H9 (cell line): ENCODE results near the gene ESRRB. TPM values are rescaled to one million over a fixed set of nuclear protein-coding genes. Genes with fewer than 3 reads are reported as not detected.

Source experiments
- DNase-seq: peaks from one replicate; pipeline ENCODE4 v3.0.0-alpha.2; 2017
- H2AFZ ChIP-seq: one replicate; pipeline ENCODE4 v1.6.1; 2013; ENCODE audit warnings: mild to moderate bottlenecking, low read length, control low read depth, moderate library complexity
- H2AK5ac ChIP-seq: 2 replicates; pipeline ENCODE4 v1.6.1; 2013; ENCODE audit warnings: low read length, control low read depth, mixed read lengths; ENCODE audit not compliant: insufficient read length
- H2BK120ac ChIP-seq: one replicate; pipeline ENCODE4 v1.6.1; 2013; ENCODE audit warnings: low read depth, mild to moderate bottlenecking, low read length, control low read depth, inconsistent platforms; ENCODE audit not compliant: poor library complexity, severe bottlenecking
- H2BK12ac ChIP-seq: 2 replicates; pipeline ENCODE4 v1.6.1; 2013; ENCODE audit warnings: low read length, control low read depth, mixed read lengths, low read depth; ENCODE audit not compliant: insufficient read length
- H2BK15ac ChIP-seq: 2 replicates; pipeline ENCODE4 v1.6.1; 2013; ENCODE audit warnings: low read depth, low read length, control low read depth
- H2BK20ac ChIP-seq: one replicate; pipeline ENCODE4 v1.6.1; 2013; ENCODE audit warnings: low read depth, mild to moderate bottlenecking, low read length, control low read depth, inconsistent platforms; ENCODE audit not compliant: poor library complexity, severe bottlenecking
- H2BK5ac ChIP-seq: 2 replicates; pipeline ENCODE4 v1.6.1; 2013; ENCODE audit warnings: low read length, control low read depth, mixed read lengths; ENCODE audit not compliant: insufficient read length
- H3K14ac ChIP-seq: 2 replicates; pipeline ENCODE4 v1.6.1; 2013; ENCODE audit warnings: low read length, control low read depth; ENCODE audit not compliant: insufficient read depth
- H3K18ac ChIP-seq: 2 replicates; pipeline ENCODE4 v1.6.1; 2013; ENCODE audit warnings: low read depth, mild to moderate bottlenecking, mixed read lengths, low read length, control low read depth; ENCODE audit not compliant: insufficient read length
- H3K23ac ChIP-seq: 2 replicates; pipeline ENCODE4 v1.6.1; 2013; ENCODE audit warnings: low read length, control low read depth, mixed read lengths, low read depth; ENCODE audit not compliant: insufficient read length
- H3K23me2 ChIP-seq: 2 replicates; pipeline ENCODE4 v1.6.1; 2013; ENCODE audit warnings: low read depth, mild to moderate bottlenecking, mixed read lengths, low read length, control low read depth; ENCODE audit not compliant: insufficient read length, poor library complexity, severe bottlenecking
- H3K27ac ChIP-seq: 2 replicates; pipeline ENCODE4 v1.5.1; 2013; ENCODE audit warnings: low read length, control low read depth, mixed read lengths, low read depth; ENCODE audit not compliant: insufficient read length
- H3K27me3 ChIP-seq: 2 replicates; pipeline ENCODE4 v1.6.1; 2013; ENCODE audit warnings: low read length, control low read depth, inconsistent platforms; ENCODE audit not compliant: insufficient read depth
- H3K4ac ChIP-seq: 2 replicates; pipeline ENCODE4 v1.6.1; 2013; ENCODE audit warnings: low read depth, mild to moderate bottlenecking, control low read depth, inconsistent platforms, low read length, moderate library complexity
- H3K4me1 ChIP-seq: 2 replicates; pipeline ENCODE4 v1.6.1; 2013; ENCODE audit warnings: low read length, control low read depth, inconsistent platforms; ENCODE audit not compliant: insufficient read depth
- H3K4me2 ChIP-seq: 2 replicates; pipeline ENCODE4 v1.6.1; 2013; ENCODE audit warnings: low read length, control low read depth, mixed read lengths; ENCODE audit not compliant: insufficient read length, insufficient read depth
- H3K56ac ChIP-seq: 2 replicates; pipeline ENCODE4 v1.6.1; 2013; ENCODE audit warnings: low read depth, mild to moderate bottlenecking, mixed read lengths, low read length, control low read depth; ENCODE audit not compliant: insufficient read length
- H3K79me1 ChIP-seq: 2 replicates; pipeline ENCODE4 v1.6.1; 2013; ENCODE audit warnings: low read depth, mild to moderate bottlenecking, moderate library complexity, low read length, control low read depth, inconsistent platforms; ENCODE audit not compliant: insufficient read depth, poor library complexity, severe bottlenecking
- H3K79me2 ChIP-seq: 2 replicates; pipeline ENCODE4 v1.6.1; 2013; ENCODE audit warnings: low read length, control low read depth, inconsistent platforms; ENCODE audit not compliant: insufficient read depth
- H3K9ac ChIP-seq: 2 replicates; pipeline ENCODE4 v1.6.1; 2013; ENCODE audit warnings: low read length, control low read depth, mixed read lengths; ENCODE audit not compliant: insufficient read length; ENCODE audit errors: extremely low read depth
- H3K9me3 ChIP-seq: one replicate; pipeline ENCODE4 v1.6.1; 2013; ENCODE audit warnings: low read depth, low read length, inconsistent platforms; ENCODE audit not compliant: control insufficient read depth
- H3T11ph ChIP-seq: one replicate; pipeline ENCODE4 v1.6.1; 2013; ENCODE audit warnings: mild to moderate bottlenecking, low read length, control low read depth, inconsistent platforms
- H4K20me1 ChIP-seq: one replicate; pipeline ENCODE4 v1.6.1; 2013; ENCODE audit not compliant: control insufficient read depth, insufficient read length, insufficient read depth
- H4K5ac ChIP-seq: 2 replicates; pipeline ENCODE4 v1.6.1; 2013; ENCODE audit warnings: low read depth, mild to moderate bottlenecking, mixed read lengths, low read length, control low read depth; ENCODE audit not compliant: insufficient read length
- H4K8ac ChIP-seq: replicated peaks from 2 replicates; pipeline ENCODE4 v1.6.1; 2013; ENCODE audit warnings: low read length, control low read depth, mixed read lengths, low read depth; ENCODE audit not compliant: insufficient read length
- H4K91ac ChIP-seq: 2 replicates; pipeline ENCODE4 v1.6.1; 2013; ENCODE audit warnings: low read depth, mild to moderate bottlenecking, moderate library complexity, mixed read lengths, low read length, control low read depth; ENCODE audit not compliant: insufficient read length
- H3K27ac Mint-ChIP-seq, 3 experiments: 2 replicates in 2 of 3; 3 replicates in 1 of 3; pipeline ENCODE4 v1.8.0; 2020 to 2021; ENCODE audit warnings: mixed read lengths in 3 of 3, mild to moderate bottlenecking in 1 of 3, moderate library complexity in 1 of 3
- H3K27me3 Mint-ChIP-seq: 2 replicates; pipeline ENCODE4 v1.8.0; 2021; ENCODE audit warnings: low read depth, mild to moderate bottlenecking, moderate library complexity, mixed read lengths
- H3K36me3 Mint-ChIP-seq, 3 experiments: 2 replicates in 2 of 3; 3 replicates in 1 of 3; pipeline ENCODE4 v1.8.0; 2020 to 2021; ENCODE audit warnings: low read depth in 3 of 3, mixed read lengths in 3 of 3; ENCODE audit not compliant: insufficient read depth in 1 of 3
- H3K4me1 Mint-ChIP-seq, 2 experiments: 2 replicates each; pipeline ENCODE4 v1.8.0; 2020; ENCODE audit warnings: mixed read lengths in 2 of 2
- H3K4me3 Mint-ChIP-seq, 2 experiments: 2 replicates in 1 of 2; 3 replicates in 1 of 2; pipeline ENCODE4 v1.8.0; 2020 to 2021; ENCODE audit warnings: mild to moderate bottlenecking in 2 of 2, mixed read lengths in 2 of 2, moderate library complexity in 1 of 2
- H3K9me3 Mint-ChIP-seq, 2 experiments: 2 replicates in 1 of 2; 3 replicates in 1 of 2; pipeline ENCODE4 v1.8.0; 2020; ENCODE audit warnings: mild to moderate bottlenecking in 2 of 2, mixed read lengths in 2 of 2, moderate library complexity in 1 of 2
- CTCF ChIP-seq: fragments of 200-600 bp; sonication (generic); conservative IDR thresholded peaks from 3 replicates; pipeline ENCODE4 v1.8.0; 2021; ENCODE audit warnings: antibody characterized with exemption, mild to moderate bottlenecking
- WGBS: extraction: QIAGEN DNeasy Blood & Tissue Kit; methylation state at CpG from one replicate; pipeline ENCODE4 v1.1.7; 2013; ENCODE audit warnings: missing lambda C conversion rate, low lambda C conversion rate, mixed read lengths; ENCODE audit not compliant: insufficient read length; ENCODE audit errors: extremely low coverage; 5-methylcytosine and 5-hydroxymethylcytosine counted together
- total RNA-seq: library from RNA; stranded (reverse); gene quantifications from 2 replicates; pipeline ENCODE4 v1.2.1, GENCODE V29; 2021

Gene ESRRB
- total RNA-seq, 1 experiment from 2014 or later = 0.11 TPM

- no peaks in the 10 kb centered on the region for H3K79me2 ChIP-seq
- Mint-ChIP-seq H3K4me1 (peaks cover 6 to 15% of the 10 kb centered on the region in 2 experiments), H3K27me3 (no peaks in the 10 kb centered on the region; the same call in 1 of the 2 replicates), H3K27ac (peak overlapping the region in 1 of 3 experiments; percentile 65; a peak in 1 of 7 replicates), H3K36me3 (no peaks in the 10 kb centered on the region; a peak in 1 of 7 replicates), H3K4me3 (no peak overlapping the region), H3K9me3 (no peaks in the 10 kb centered on the region)
- no peak overlapping the region for H3K4me2 ChIP-seq
- H2BK120ac ChIP-seq = no peak overlapping the region
- no peak overlapping the region for H3K9ac ChIP-seq
- H3K27ac ChIP-seq = no peak overlapping the region
- no peak for TF ChIP-seq CTCF
- no peak overlapping the region for H3K14ac ChIP-seq
- H4K91ac ChIP-seq = no peak overlapping the region
- no peak overlapping the region for H4K5ac ChIP-seq
- no peak overlapping the region for H2BK15ac ChIP-seq
- no peak overlapping the region for H3K56ac ChIP-seq
- no peaks in the 10 kb centered on the region for H3K79me1 ChIP-seq
- H3T11ph ChIP-seq = no peak overlapping the region
- WGBS = no CpG with 5 or more reads among the region's 4 CpGs
- H4K8ac ChIP-seq = no peak overlapping the region
- no peaks in the 10 kb centered on the region for H3K27me3 ChIP-seq
- no peak for DNase-seq
- H3K4ac ChIP-seq = no peak overlapping the region
- no peak overlapping the region for H3K18ac ChIP-seq
- H4K20me1 ChIP-seq = no peaks in the 10 kb centered on the region
- no peak overlapping the region for H2AFZ ChIP-seq
- no peak overlapping the region for H2BK12ac ChIP-seq
- H2AK5ac ChIP-seq = no peak overlapping the region
- no peaks in the 10 kb centered on the region for H3K9me3 ChIP-seq
- no peak overlapping the region for H2BK5ac ChIP-seq
- H3K23ac ChIP-seq = no peak overlapping the region
- H3K23me2 ChIP-seq = no peaks in the 10 kb centered on the region
- no peak overlapping the region for H2BK20ac ChIP-seq
- H3K4me1 ChIP-seq = no peaks in the 10 kb centered on the region; the same call in 1 of the 2 replicates
Observed at GRCh38 chr14:76464856-76465255, 88.9 kb downstream of the ESRRB start.
